Progenitor cell of endocrine pancreas (in vitro differentiated cells): Measurements from ENCODE around the gene DGKB. TPM values are rescaled to one million over a fixed set of nuclear protein-coding genes. Genes with fewer than 3 reads are reported as not detected.
"Not testable (repeated sequence)": the region's sequence is repeated elsewhere in the genome, so short reads cannot be mapped to it uniquely, and the experiment has no call there.

Source experiments
- DNase-seq: peaks from one replicate; pipeline ENCODE4 v3.0.0; 2021; ENCODE audit warnings: low spot score; ENCODE audit not compliant: unreplicated experiment
- H3K27ac Mint-ChIP-seq: 2 replicates; pipeline ENCODE4 v1.8.0; 2021; ENCODE audit warnings: mild to moderate bottlenecking, moderate library complexity, mixed read lengths
- H3K27me3 Mint-ChIP-seq: 2 replicates; pipeline ENCODE4 v1.8.0; 2021; ENCODE audit warnings: mixed read lengths
- H3K36me3 Mint-ChIP-seq: 2 replicates; pipeline ENCODE4 v1.8.0; 2022; ENCODE audit warnings: mixed read lengths; ENCODE audit not compliant: insufficient read depth
- H3K4me1 Mint-ChIP-seq: 2 replicates; pipeline ENCODE4 v1.8.0; 2021; ENCODE audit warnings: low read depth, mixed read lengths
- H3K4me3 Mint-ChIP-seq: 2 replicates; pipeline ENCODE4 v1.8.0; 2021; ENCODE audit warnings: low read depth, mild to moderate bottlenecking, moderate library complexity, mixed read lengths
- H3K9me3 Mint-ChIP-seq: 2 replicates; pipeline ENCODE4 v1.8.0; 2021; ENCODE audit warnings: low read depth, mixed read lengths
- total RNA-seq: library from RNA; stranded (reverse); gene quantifications from 2 replicates; pipeline ENCODE4 v1.2.1, GENCODE V29; 2021
- TF ChIP-seq, protein P1 (sequence below): fragments of 200-600 bp; sonication (generic); IDR thresholded peaks from one replicate; pipeline ENCODE4 v1.5.0; 2021; ENCODE audit warnings: antibody characterized with exemption, mild to moderate bottlenecking; ENCODE audit not compliant: unreplicated experiment

The DGKB gene
- total RNA-seq, 1 donor from 2014 or later, result 0.74 TPM

DNA sequence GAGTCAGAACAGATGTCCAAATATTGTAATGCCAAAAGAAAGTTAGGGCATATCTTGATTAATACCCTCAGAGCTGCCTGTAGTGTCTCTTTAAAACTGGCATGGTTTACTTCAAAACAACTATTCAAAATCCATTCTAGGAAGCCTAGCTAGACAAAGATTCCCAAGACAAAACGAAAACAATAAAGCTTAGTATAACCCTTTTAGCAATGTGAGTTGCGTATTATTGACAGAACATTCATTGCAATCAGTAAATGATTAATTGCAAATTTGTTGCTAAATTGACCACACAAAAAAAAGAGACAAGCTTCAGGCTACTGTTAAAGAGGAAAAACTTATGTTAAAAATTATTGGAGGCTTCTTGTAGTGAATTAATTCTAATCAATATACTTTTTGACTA lies 406.9 kb downstream of the DGKB start:
- TF ChIP-seq, protein P1, sequence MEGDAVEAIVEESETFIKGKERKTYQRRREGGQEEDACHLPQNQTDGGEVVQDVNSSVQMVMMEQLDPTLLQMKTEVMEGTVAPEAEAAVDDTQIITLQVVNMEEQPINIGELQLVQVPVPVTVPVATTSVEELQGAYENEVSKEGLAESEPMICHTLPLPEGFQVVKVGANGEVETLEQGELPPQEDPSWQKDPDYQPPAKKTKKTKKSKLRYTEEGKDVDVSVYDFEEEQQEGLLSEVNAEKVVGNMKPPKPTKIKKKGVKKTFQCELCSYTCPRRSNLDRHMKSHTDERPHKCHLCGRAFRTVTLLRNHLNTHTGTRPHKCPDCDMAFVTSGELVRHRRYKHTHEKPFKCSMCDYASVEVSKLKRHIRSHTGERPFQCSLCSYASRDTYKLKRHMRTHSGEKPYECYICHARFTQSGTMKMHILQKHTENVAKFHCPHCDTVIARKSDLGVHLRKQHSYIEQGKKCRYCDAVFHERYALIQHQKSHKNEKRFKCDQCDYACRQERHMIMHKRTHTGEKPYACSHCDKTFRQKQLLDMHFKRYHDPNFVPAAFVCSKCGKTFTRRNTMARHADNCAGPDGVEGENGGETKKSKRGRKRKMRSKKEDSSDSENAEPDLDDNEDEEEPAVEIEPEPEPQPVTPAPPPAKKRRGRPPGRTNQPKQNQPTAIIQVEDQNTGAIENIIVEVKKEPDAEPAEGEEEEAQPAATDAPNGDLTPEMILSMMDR, result no peak
- DNase-seq, result no peak
- Mint-ChIP-seq H3K9me3 (no peaks in the 10 kb centered on the region), H3K27ac (no peak overlapping the region), H3K4me3 (no peak overlapping the region), H3K4me1 (peaks cover 6% of the 10 kb centered on the region), H3K36me3 (no peaks in the 10 kb centered on the region), H3K27me3 (no peaks in the 10 kb centered on the region)

- Mint-ChIP-seq H3K27me3 (no peaks in the 10 kb centered on the region), H3K4me1 (no peaks in the 10 kb centered on the region), H3K27ac (no peak overlapping the region), H3K4me3 (no peak overlapping the region), H3K36me3 (no peaks in the 10 kb centered on the region), H3K9me3 (no peaks in the 10 kb centered on the region)
- DNase-seq, result no peak
- TF ChIP-seq, protein P1, result no peak
Measured at GRCh38 chr7:14487701-14488395, 414.7 kb downstream of the DGKB start.

GRCh38 chr7:14483663-14484062 lies 418.9 kb downstream of the DGKB start:
- H3K27ac Mint-ChIP-seq, result no peak overlapping the region
- no peak for DNase-seq
- no peaks in the 10 kb centered on the region for H3K9me3 Mint-ChIP-seq
- no peaks in the 10 kb centered on the region for H3K36me3 Mint-ChIP-seq
- TF ChIP-seq, protein P1, result no peak
- H3K4me1 Mint-ChIP-seq, result peaks cover 11% of the 10 kb centered on the region
- H3K27me3 Mint-ChIP-seq, result no peaks in the 10 kb centered on the region
- no peak overlapping the region for H3K4me3 Mint-ChIP-seq

- no peak overlapping the region for H3K27ac Mint-ChIP-seq
- H3K36me3 Mint-ChIP-seq, result no peaks in the 10 kb centered on the region
- H3K27me3 Mint-ChIP-seq, result no peaks in the 10 kb centered on the region
- TF ChIP-seq, protein P1, result no peak
- no peak for DNase-seq
- no peak overlapping the region for H3K4me3 Mint-ChIP-seq
- H3K9me3 Mint-ChIP-seq, result peaks cover under 1% of the 10 kb centered on the region
- H3K4me1 Mint-ChIP-seq, result peaks cover 14% of the 10 kb centered on the region
Measured at GRCh38 chr7:14480281-14480680, 422.3 kb downstream of the DGKB start.

GRCh38 chr7:14478834-14479510 lies 423.6 kb downstream of the DGKB start:
- H3K9me3 Mint-ChIP-seq, result peaks cover 7% of the 10 kb centered on the region
- DNase-seq, result no peak

DNA sequence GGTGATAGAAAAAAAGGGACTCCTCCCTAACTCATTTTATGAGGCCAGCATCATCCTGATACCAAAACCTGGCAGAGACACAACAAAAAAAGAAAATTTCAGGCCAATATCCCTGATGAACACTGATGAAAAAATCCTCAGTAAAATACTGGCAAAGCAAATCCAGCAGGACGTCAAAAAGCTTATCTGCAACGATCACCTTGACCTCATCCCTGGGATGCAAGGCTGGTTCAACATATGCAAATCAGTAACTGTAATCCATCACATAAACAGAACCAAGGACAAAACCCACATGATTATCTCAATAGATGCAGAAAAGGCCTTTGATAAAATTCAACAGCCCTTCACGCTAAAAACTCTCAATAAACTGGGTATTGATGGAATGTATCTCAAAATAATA lies 440.8 kb downstream of the DGKB start:
- H3K27ac Mint-ChIP-seq, DNase-seq, H3K4me3 Mint-ChIP-seq, H3K9me3 Mint-ChIP-seq, H3K36me3 Mint-ChIP-seq, H3K4me1 Mint-ChIP-seq, H3K27me3 Mint-ChIP-seq: not testable (repeated sequence)

More at GRCh38 chr7:14478834-14479510, 423.6 kb downstream of the DGKB start:
- Mint-ChIP-seq H3K27ac (no peak overlapping the region), H3K27me3 (no peaks in the 10 kb centered on the region), H3K4me1 (peaks cover 14% of the 10 kb centered on the region), H3K36me3 (peaks cover 1% of the 10 kb centered on the region), H3K4me3 (no peak overlapping the region)
- TF ChIP-seq, protein P1, result no peak

- not testable (repeated sequence) for DNase-seq, H3K9me3 Mint-ChIP-seq, H3K36me3 Mint-ChIP-seq, H3K27me3 Mint-ChIP-seq, H3K4me3 Mint-ChIP-seq, H3K27ac Mint-ChIP-seq, H3K4me1 Mint-ChIP-seq
Measured at GRCh38 chr7:14458846-14459245, 443.7 kb downstream of the DGKB start.
